Thyroid gland (tissue), 4 donors: ENCODE results near the gene FXN.

ENCODE experiments used
- POLR2A ChIP-seq, 2 donors: fragments of 450-650 bp; IDR thresholded peaks; one replicate each; pipeline ENCODE4 v1.6.1; 2017; ENCODE audit warnings: antibody characterized with exemption in 2 of 2, mild to moderate bottlenecking in 2 of 2, moderate library complexity in 1 of 2
- TF ChIP-seq, protein P1 (sequence below), 6 experiments: fragments of 200-600 bp in 3 of 6; fragments of 450-650 bp in 3 of 6; sonication (generic) in 3 of 6; IDR thresholded peaks; one replicate each; pipeline ENCODE4 v1.5.1; 2016 to 2019; ENCODE audit warnings: antibody characterized with exemption in 6 of 6, mild to moderate bottlenecking in 2 of 6, inconsistent platforms in 1 of 6, moderate library complexity in 1 of 6

DNA sequence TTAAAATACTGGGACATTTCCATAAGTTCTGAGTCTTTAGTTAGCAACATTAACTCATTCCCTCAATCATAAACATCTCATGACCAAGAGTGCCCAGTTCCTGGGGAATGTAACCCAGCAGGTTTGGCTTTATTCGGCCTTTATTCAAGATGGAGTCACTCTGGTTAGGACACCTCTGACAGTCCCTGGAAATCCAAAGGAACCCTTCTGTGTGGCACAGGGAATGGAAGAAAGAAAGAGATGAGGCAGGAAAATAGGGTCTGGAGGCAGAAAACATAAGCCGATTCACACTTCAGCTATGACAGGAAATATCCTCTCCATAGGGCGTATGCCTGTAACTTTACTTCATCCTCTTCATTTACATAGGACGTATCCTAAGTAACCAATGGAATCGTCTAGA, 53.5 kb downstream of the FXN start:
- TF ChIP-seq, protein P1, sequence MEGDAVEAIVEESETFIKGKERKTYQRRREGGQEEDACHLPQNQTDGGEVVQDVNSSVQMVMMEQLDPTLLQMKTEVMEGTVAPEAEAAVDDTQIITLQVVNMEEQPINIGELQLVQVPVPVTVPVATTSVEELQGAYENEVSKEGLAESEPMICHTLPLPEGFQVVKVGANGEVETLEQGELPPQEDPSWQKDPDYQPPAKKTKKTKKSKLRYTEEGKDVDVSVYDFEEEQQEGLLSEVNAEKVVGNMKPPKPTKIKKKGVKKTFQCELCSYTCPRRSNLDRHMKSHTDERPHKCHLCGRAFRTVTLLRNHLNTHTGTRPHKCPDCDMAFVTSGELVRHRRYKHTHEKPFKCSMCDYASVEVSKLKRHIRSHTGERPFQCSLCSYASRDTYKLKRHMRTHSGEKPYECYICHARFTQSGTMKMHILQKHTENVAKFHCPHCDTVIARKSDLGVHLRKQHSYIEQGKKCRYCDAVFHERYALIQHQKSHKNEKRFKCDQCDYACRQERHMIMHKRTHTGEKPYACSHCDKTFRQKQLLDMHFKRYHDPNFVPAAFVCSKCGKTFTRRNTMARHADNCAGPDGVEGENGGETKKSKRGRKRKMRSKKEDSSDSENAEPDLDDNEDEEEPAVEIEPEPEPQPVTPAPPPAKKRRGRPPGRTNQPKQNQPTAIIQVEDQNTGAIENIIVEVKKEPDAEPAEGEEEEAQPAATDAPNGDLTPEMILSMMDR (IDR thresholded peaks at IDR 0.05) = no peak
- TF ChIP-seq POLR2A (IDR thresholded peaks at IDR 0.05) = no peak
